Tibial nerve (tissue), 3 donors: ENCODE data around the gene PHACTR4.

Experiments
- POLR2A ChIP-seq, 2 donors: fragments of 450-650 bp; IDR thresholded peaks; one replicate each; pipeline ENCODE4 v1.6.1; 2017; ENCODE audit warnings: antibody characterized with exemption in 2 of 2, mild to moderate bottlenecking in 2 of 2, moderate library complexity in 2 of 2
- TF ChIP-seq, protein P1 (sequence below), 5 experiments: fragments of 200-600 bp in 3 of 5; fragments of 450-650 bp in 2 of 5; sonication (generic) in 3 of 5; IDR thresholded peaks; one replicate each; pipeline ENCODE4 v1.5.1; 2016 to 2019; ENCODE audit warnings: antibody characterized with exemption in 5 of 5, mild to moderate bottlenecking in 3 of 5, moderate library complexity in 2 of 5

- TF ChIP-seq, protein P1, sequence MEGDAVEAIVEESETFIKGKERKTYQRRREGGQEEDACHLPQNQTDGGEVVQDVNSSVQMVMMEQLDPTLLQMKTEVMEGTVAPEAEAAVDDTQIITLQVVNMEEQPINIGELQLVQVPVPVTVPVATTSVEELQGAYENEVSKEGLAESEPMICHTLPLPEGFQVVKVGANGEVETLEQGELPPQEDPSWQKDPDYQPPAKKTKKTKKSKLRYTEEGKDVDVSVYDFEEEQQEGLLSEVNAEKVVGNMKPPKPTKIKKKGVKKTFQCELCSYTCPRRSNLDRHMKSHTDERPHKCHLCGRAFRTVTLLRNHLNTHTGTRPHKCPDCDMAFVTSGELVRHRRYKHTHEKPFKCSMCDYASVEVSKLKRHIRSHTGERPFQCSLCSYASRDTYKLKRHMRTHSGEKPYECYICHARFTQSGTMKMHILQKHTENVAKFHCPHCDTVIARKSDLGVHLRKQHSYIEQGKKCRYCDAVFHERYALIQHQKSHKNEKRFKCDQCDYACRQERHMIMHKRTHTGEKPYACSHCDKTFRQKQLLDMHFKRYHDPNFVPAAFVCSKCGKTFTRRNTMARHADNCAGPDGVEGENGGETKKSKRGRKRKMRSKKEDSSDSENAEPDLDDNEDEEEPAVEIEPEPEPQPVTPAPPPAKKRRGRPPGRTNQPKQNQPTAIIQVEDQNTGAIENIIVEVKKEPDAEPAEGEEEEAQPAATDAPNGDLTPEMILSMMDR (IDR thresholded peaks at IDR 0.05), result no peak
- TF ChIP-seq POLR2A (IDR thresholded peaks at IDR 0.05), result no peak
Measured at GRCh38 chr1:28512058-28512611, 142.6 kb downstream of the PHACTR4 start.
